ENCODE measurements around the gene ZDHHC20.

DNA sequence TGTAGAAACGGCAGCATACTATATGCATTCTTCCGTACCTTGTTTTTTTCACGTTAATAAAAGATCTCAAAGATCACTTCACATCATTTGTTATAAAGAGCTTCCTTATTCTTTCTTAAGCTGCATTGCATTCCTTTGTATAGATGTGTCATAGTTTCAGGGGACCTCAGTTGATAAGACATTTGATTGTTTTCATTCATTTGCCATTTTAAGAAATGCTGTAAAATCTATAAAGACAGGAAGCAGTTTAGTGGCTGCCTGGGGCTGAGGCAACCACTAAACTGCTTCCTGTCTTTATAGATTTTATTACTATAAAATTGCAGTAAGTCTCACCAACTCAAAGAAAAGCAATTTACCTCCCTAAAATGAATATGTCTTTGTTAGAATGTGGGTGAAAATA is 59.4 kb downstream of the ZDHHC20 start:
- TF ChIP-seq FOXM1 (IDR thresholded peaks at IDR 0.05; ENCODE audit: borderline replicate concordance) (no peak), TARDBP (IDR thresholded peaks at IDR 0.05) (no peak), SUZ12 (IDR thresholded peaks at IDR 0.05) (no peak), PKNOX1 (IDR thresholded peaks at IDR 0.05) (no peak), BHLHE40 (IDR thresholded peaks at IDR 0.05; ENCODE audit: borderline replicate concordance) (no peak), FOXK2 (IDR thresholded peaks at IDR 0.05) (no peak), ZNF384 (IDR thresholded peaks at IDR 0.05) (no peak), SP1 (IDR thresholded peaks at IDR 0.05) (no peak), ARNT (IDR thresholded peaks at IDR 0.05) (no peak), NFRKB (IDR thresholded peaks at IDR 0.05) (no peak), L3MBTL2 (conservative IDR thresholded peaks at IDR 0.05) (no peak), LEF1 (IDR thresholded peaks at IDR 0.05; ENCODE audit: borderline replicate concordance) (no peak), ELF4 (IDR thresholded peaks at IDR 0.05) (no peak)

All from HEK293T (cell line).